Measurements from ENCODE around the gene RANBP10.

RANBP10 gene

GRCh38 chr16:67846320-67847063 is 40.1 kb upstream of the RANBP10 start, which contains the start of gene NUTF2 (continued):
- TF ChIP-seq ZC3H10 (CRISPR knock-in tag; IDR thresholded peaks at IDR 0.05) = no peak

- no peak for ATAC-seq
- TF ChIP-seq PATZ1 (CRISPR knock-in tag; IDR thresholded peaks at IDR 0.05; ENCODE audit: borderline replicate concordance) (no peak), RARB (CRISPR knock-in tag; IDR thresholded peaks at IDR 0.05) (no peak), CSDC2 (CRISPR knock-in tag; IDR thresholded peaks at IDR 0.05) (no peak), ZNF8 (CRISPR knock-in tag; IDR thresholded peaks at IDR 0.05) (no peak), TCF4 (CRISPR knock-in tag; IDR thresholded peaks at IDR 0.05; ENCODE audit: borderline replicate concordance) (no peak), ISL1 (CRISPR knock-in tag; IDR thresholded peaks at IDR 0.05) (no peak), ZFP30 (CRISPR knock-in tag; IDR thresholded peaks at IDR 0.05) (no peak), CREB5 (CRISPR knock-in tag; IDR thresholded peaks at IDR 0.05; ENCODE audit: low read depth) (no peak), ZNF565 (CRISPR knock-in tag; conservative IDR thresholded peaks at IDR 0.05; ENCODE audit: low read depth) (no peak), SNAI2 (CRISPR knock-in tag; IDR thresholded peaks at IDR 0.05) (no peak), ESRRG (CRISPR knock-in tag; IDR thresholded peaks at IDR 0.05) (no peak), ARNTL (CRISPR knock-in tag; IDR thresholded peaks at IDR 0.05; ENCODE audit: borderline replicate concordance, low read depth) (no peak), CSRNP3 (CRISPR knock-in tag; IDR thresholded peaks at IDR 0.05) (no peak), GLIS3 (CRISPR knock-in tag; IDR thresholded peaks at IDR 0.05) (no peak)
Measured at GRCh38 chr16:67846063-67846319, 39.6 kb upstream of the RANBP10 start.

GRCh38 chr16:67845291-67846062 is 39.1 kb upstream of the RANBP10 start:
- ATAC-seq = no peak
- TF ChIP-seq SNAI2 (CRISPR knock-in tag; IDR thresholded peaks at IDR 0.05) (no peak), TSHZ2 (CRISPR knock-in tag; IDR thresholded peaks at IDR 0.05) (no peak), ZNF565 (CRISPR knock-in tag; conservative IDR thresholded peaks at IDR 0.05; ENCODE audit: low read depth) (no peak), TCF4 (CRISPR knock-in tag; IDR thresholded peaks at IDR 0.05; ENCODE audit: borderline replicate concordance) (no peak), ZNF8 (CRISPR knock-in tag; IDR thresholded peaks at IDR 0.05) (no peak), GLIS3 (CRISPR knock-in tag; IDR thresholded peaks at IDR 0.05) (no peak), BACH2 (CRISPR knock-in tag; IDR thresholded peaks at IDR 0.05; ENCODE audit: borderline replicate concordance) (no peak), ARNTL (CRISPR knock-in tag; IDR thresholded peaks at IDR 0.05; ENCODE audit: borderline replicate concordance, low read depth) (no peak), RARB (CRISPR knock-in tag; IDR thresholded peaks at IDR 0.05) (no peak), ZFP30 (CRISPR knock-in tag; IDR thresholded peaks at IDR 0.05) (no peak), PATZ1 (CRISPR knock-in tag; IDR thresholded peaks at IDR 0.05; ENCODE audit: borderline replicate concordance) (no peak), ZNF70 (CRISPR knock-in tag; IDR thresholded peaks at IDR 0.05) (no peak), TOX (CRISPR knock-in tag; IDR thresholded peaks at IDR 0.05; ENCODE audit: borderline replicate concordance) (no peak), PPARA (CRISPR knock-in tag; IDR thresholded peaks at IDR 0.05; ENCODE audit: borderline replicate concordance) (no peak), ISL1 (CRISPR knock-in tag; IDR thresholded peaks at IDR 0.05) (no peak), ESRRG (CRISPR knock-in tag; IDR thresholded peaks at IDR 0.05) (no peak), CSRNP3 (CRISPR knock-in tag; IDR thresholded peaks at IDR 0.05) (no peak)

Measured in SK-N-SH treated with all-trans-retinoic acid at 6 μM for 48 hours (cell line).